NB4 (cell line): ENCODE data around the gene TFCP2.

Source experiments
- POLR2A ChIP-seq: IDR thresholded peaks from 2 replicates; pipeline ENCODE4 v1.6.1; 2011; ENCODE audit warnings: mild to moderate bottlenecking; ENCODE audit not compliant: insufficient read length; ENCODE audit errors: extremely low read depth
- TF ChIP-seq, protein P1 (sequence below): IDR thresholded peaks from one replicate; pipeline ENCODE4 v1.5.1; 2012; ENCODE audit warnings: low read depth, low read length

DNA sequence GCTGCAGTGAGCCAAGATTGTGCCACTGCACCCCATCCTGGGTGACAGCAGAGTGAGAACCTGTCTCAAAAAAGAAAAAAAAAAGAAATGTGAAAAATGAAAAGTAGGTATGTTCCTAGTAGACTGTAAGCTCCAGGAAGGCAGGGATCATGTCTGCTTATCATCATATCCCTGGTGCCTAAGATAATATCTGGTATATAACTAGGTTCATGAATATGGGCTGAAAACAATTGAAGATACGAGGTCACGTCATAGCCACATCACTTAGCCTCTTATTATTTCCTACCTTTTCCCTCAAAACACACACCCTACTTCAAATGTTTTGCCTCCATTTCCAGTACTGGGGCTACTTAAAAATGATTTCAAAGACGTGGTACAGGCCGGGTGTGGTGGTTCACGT is 42.0 kb upstream of the TFCP2 start:
- TF ChIP-seq, protein P1, sequence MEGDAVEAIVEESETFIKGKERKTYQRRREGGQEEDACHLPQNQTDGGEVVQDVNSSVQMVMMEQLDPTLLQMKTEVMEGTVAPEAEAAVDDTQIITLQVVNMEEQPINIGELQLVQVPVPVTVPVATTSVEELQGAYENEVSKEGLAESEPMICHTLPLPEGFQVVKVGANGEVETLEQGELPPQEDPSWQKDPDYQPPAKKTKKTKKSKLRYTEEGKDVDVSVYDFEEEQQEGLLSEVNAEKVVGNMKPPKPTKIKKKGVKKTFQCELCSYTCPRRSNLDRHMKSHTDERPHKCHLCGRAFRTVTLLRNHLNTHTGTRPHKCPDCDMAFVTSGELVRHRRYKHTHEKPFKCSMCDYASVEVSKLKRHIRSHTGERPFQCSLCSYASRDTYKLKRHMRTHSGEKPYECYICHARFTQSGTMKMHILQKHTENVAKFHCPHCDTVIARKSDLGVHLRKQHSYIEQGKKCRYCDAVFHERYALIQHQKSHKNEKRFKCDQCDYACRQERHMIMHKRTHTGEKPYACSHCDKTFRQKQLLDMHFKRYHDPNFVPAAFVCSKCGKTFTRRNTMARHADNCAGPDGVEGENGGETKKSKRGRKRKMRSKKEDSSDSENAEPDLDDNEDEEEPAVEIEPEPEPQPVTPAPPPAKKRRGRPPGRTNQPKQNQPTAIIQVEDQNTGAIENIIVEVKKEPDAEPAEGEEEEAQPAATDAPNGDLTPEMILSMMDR = no peak
- TF ChIP-seq POLR2A = no peak
